OCI-LY1 (cell line): Measurements from ENCODE around the gene ACE.

ENCODE experiments used
- H2AFZ ChIP-seq: fragments of 200-600 bp; sonication (generic), shearing (Covaris generic); 2 replicates; pipeline ENCODE4 v1.6.0; 2014; ENCODE audit warnings: antibody characterized with exemption, mild to moderate bottlenecking, low read length
- H3F3A ChIP-seq: fragments of 200-600 bp; sonication (generic), shearing (Covaris generic); 2 replicates; pipeline ENCODE4 v1.6.0; 2014; ENCODE audit warnings: mild to moderate bottlenecking, antibody characterized with exemption, low read length, moderate library complexity; ENCODE audit not compliant: insufficient read depth
- H3K27ac ChIP-seq: fragments of 200-600 bp; sonication (generic); 2 replicates; pipeline ENCODE4 v1.5.1; 2014; ENCODE audit warnings: low read length, mixed run types, mild to moderate bottlenecking, low read depth; ENCODE audit not compliant: poor library complexity, severe bottlenecking
- H3K27me3 ChIP-seq: fragments of 200-600 bp; sonication (generic); 2 replicates; pipeline ENCODE4 v1.6.0; 2014; ENCODE audit warnings: antibody characterized with exemption, mild to moderate bottlenecking, low read length, moderate library complexity; ENCODE audit not compliant: insufficient read depth
- H3K36me3 ChIP-seq: fragments of 200-600 bp; sonication (generic); 2 replicates; pipeline ENCODE4 v1.6.1; 2014; ENCODE audit warnings: mild to moderate bottlenecking, antibody characterized with exemption, low read length, moderate library complexity, mixed read lengths; ENCODE audit not compliant: insufficient read depth
- H3K4me1 ChIP-seq: fragments of 200-600 bp; sonication (generic); 2 replicates; pipeline ENCODE4 v1.5.1; 2014; ENCODE audit warnings: mild to moderate bottlenecking, low read length, moderate library complexity; ENCODE audit not compliant: insufficient read depth, severe bottlenecking
- H3K4me2 ChIP-seq: fragments of 200-600 bp; sonication (generic), shearing (Covaris generic); 2 replicates; pipeline ENCODE4 v1.6.1; 2014; ENCODE audit warnings: low read length
- H3K4me3 ChIP-seq: fragments of 200-600 bp; sonication (generic); 2 replicates; pipeline ENCODE4 v1.5.1; 2014; ENCODE audit warnings: low read length, low read depth, mild to moderate bottlenecking, mixed read lengths; ENCODE audit not compliant: poor library complexity, severe bottlenecking
- H3K79me2 ChIP-seq: fragments of 200-600 bp; shearing (Covaris generic); 2 replicates; pipeline ENCODE4 v1.6.1; 2016; ENCODE audit warnings: mixed run types, low read length, mixed read lengths; ENCODE audit not compliant: insufficient read depth
- H3K9ac ChIP-seq: fragments of 200-600 bp; sonication (generic), shearing (Covaris generic); 2 replicates; pipeline ENCODE4 v1.6.1; 2014; ENCODE audit warnings: mild to moderate bottlenecking, low read length, mixed read lengths
- H3K9me2 ChIP-seq: fragments of 200-600 bp; sonication (generic), shearing (Covaris generic); 2 replicates; pipeline ENCODE4 v1.6.1; 2014; ENCODE audit warnings: low read depth, mild to moderate bottlenecking, low read length, mixed read lengths
- H3K9me3 ChIP-seq: fragments of 200-600 bp; shearing (Covaris generic); 2 replicates; pipeline ENCODE4 v1.6.1; 2014; ENCODE audit warnings: low read length, mixed read lengths
- H4K20me1 ChIP-seq: fragments of 200-600 bp; sonication (generic), shearing (Covaris generic); 2 replicates; pipeline ENCODE4 v1.6.0; 2016; ENCODE audit warnings: mild to moderate bottlenecking, low read length; ENCODE audit not compliant: insufficient read depth
- CTCF ChIP-seq: fragments of 200-600 bp; sonication (generic), shearing (Covaris generic); IDR thresholded peaks from 2 replicates; pipeline ENCODE4 v1.5.1; 2017; ENCODE audit warnings: mild to moderate bottlenecking, antibody characterized with exemption, low read length, moderate library complexity, mixed read lengths
- EZH2 ChIP-seq: fragments of 200-600 bp; sonication (generic), shearing (Covaris generic); IDR thresholded peaks from 2 replicates; pipeline ENCODE4 v1.8.0; 2017; ENCODE audit warnings: borderline replicate concordance, mixed run types, mild to moderate bottlenecking, antibody characterized with exemption, low read length, moderate library complexity, mixed read lengths

ACE gene

GRCh38 chr17:63474586-63475460 is 2.0 kb upstream of the ACE start:
- Histone ChIP-seq H2AFZ (no peak overlapping the region), H3K36me3 (no peaks in the 10 kb centered on the region), H3K9me3 (no peaks in the 10 kb centered on the region), H3K79me2 (no peaks in the 10 kb centered on the region), H3F3A (no peaks in the 10 kb centered on the region), H4K20me1 (no peaks in the 10 kb centered on the region), H3K4me2 (no peak overlapping the region), H3K9ac (no peak overlapping the region), H3K9me2 (no peaks in the 10 kb centered on the region), H3K27ac (no peak overlapping the region), H3K4me1 (peaks cover 8% of the 10 kb centered on the region), H3K4me3 (no peak overlapping the region), H3K27me3 (peaks cover 15% of the 10 kb centered on the region; the same call in 1 of the 2 replicates)
- TF ChIP-seq CTCF (no peak), EZH2 (no peak)

- H3K36me3 ChIP-seq: no peaks in the 10 kb centered on the region
- no peak overlapping the region for H2AFZ ChIP-seq
- no peak overlapping the region for H3K4me3 ChIP-seq
- no peaks in the 10 kb centered on the region for H3K79me2 ChIP-seq
- no peak for TF ChIP-seq EZH2
- no peak for TF ChIP-seq CTCF
- H4K20me1 ChIP-seq: no peaks in the 10 kb centered on the region
- no peaks in the 10 kb centered on the region for H3K9me2 ChIP-seq
- no peaks in the 10 kb centered on the region for H3K9me3 ChIP-seq
- peaks cover 13% of the 10 kb centered on the region for H3K4me1 ChIP-seq
- H3K9ac ChIP-seq: no peak overlapping the region
- H3K4me2 ChIP-seq: no peak overlapping the region
- no peaks in the 10 kb centered on the region for H3F3A ChIP-seq
- H3K27ac ChIP-seq: no peak overlapping the region
- peaks cover 15% of the 10 kb centered on the region; the same call in 1 of the 2 replicates for H3K27me3 ChIP-seq
These were observed 1.1 kb upstream of the ACE start for GRCh38 chr17:63475491-63476412.

GRCh38 chr17:63476459-63476853 is 405 bp upstream of the ACE start:
- Histone ChIP-seq H4K20me1 (no peaks in the 10 kb centered on the region), H3K36me3 (no peaks in the 10 kb centered on the region), H3K27ac (no peak overlapping the region), H3K27me3 (peaks cover 15% of the 10 kb centered on the region; the same call in 1 of the 2 replicates), H3K9me2 (no peaks in the 10 kb centered on the region), H3K9me3 (no peaks in the 10 kb centered on the region), H2AFZ (no peak overlapping the region), H3K4me1 (peaks cover 19% of the 10 kb centered on the region), H3F3A (no peaks in the 10 kb centered on the region), H3K4me3 (peak overlapping the region; percentile 46), H3K4me2 (peak overlapping the region; percentile 52), H3K9ac (no peak overlapping the region), H3K79me2 (no peaks in the 10 kb centered on the region)
- no peak for TF ChIP-seq CTCF
- no peak for TF ChIP-seq EZH2
